AG04449 (cell line): ENCODE results near the gene FARSA.

Experiments used
- CTCF ChIA-PET: fragments of 350-600 bp; formaldehyde crosslinking; extraction: SDS; loops from one replicate; lab custom pipeline; 2021; ENCODE audit warnings: antibody characterized with exemption; lab: Yijun Ruan, JAX
- POLR2A ChIA-PET: fragments of 400-600, 350-600 bp; formaldehyde crosslinking; extraction: SDS; loops from one replicate; lab custom pipeline; 2020; ENCODE audit warnings: antibody characterized with exemption, inconsistent platforms; lab: Yijun Ruan, JAX
- DNase-seq: peaks from one replicate; pipeline ENCODE4 v3.0.0-alpha.2; 2010; ENCODE audit warnings: low read depth, low spot score
- H3K4me3 ChIP-seq: 2 replicates; pipeline ENCODE4 v1.5.1; 2011; ENCODE audit warnings: low read depth, mild to moderate bottlenecking, control low read depth, low read length
- TF ChIP-seq, protein P1 (sequence below): IDR thresholded peaks from one replicate; pipeline ENCODE4 v1.5.1; 2011; ENCODE audit warnings: mild to moderate bottlenecking, moderate library complexity, low read length, control low read depth, inconsistent platforms; ENCODE audit not compliant: insufficient read depth; ENCODE audit errors: missing control alignments

FARSA gene

DNA sequence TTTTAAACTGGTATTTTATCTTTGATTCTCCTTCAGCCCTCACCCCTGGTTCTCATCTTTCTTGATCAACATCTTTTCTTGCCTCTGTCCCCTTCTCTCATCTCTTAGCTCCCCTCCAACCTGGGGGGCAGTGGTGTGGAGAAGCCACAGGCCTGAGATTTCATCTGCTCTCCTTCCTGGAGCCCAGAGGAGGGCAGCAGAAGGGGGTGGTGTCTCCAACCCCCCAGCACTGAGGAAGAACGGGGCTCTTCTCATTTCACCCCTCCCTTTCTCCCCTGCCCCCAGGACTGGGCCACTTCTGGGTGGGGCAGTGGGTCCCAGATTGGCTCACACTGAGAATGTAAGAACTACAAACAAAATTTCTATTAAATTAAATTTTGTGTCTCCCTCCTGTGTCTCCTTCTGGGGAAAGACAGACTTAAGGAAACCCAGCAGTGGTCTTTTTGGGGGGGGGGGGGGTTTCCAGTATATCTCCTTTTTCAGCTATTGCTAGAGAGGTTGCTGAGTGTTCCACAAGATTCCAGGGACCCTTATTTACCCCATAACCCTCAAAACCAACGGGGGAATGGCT, 10.7 kb upstream of the FARSA start:
- TF ChIP-seq, protein P1, sequence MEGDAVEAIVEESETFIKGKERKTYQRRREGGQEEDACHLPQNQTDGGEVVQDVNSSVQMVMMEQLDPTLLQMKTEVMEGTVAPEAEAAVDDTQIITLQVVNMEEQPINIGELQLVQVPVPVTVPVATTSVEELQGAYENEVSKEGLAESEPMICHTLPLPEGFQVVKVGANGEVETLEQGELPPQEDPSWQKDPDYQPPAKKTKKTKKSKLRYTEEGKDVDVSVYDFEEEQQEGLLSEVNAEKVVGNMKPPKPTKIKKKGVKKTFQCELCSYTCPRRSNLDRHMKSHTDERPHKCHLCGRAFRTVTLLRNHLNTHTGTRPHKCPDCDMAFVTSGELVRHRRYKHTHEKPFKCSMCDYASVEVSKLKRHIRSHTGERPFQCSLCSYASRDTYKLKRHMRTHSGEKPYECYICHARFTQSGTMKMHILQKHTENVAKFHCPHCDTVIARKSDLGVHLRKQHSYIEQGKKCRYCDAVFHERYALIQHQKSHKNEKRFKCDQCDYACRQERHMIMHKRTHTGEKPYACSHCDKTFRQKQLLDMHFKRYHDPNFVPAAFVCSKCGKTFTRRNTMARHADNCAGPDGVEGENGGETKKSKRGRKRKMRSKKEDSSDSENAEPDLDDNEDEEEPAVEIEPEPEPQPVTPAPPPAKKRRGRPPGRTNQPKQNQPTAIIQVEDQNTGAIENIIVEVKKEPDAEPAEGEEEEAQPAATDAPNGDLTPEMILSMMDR: no peak
- ChIA-PET POLR2A (no interaction called here), CTCF (interaction anchor here (2.2 kb wide), 1 partner anchor 21 kb away, joined by 10 read pairs; no protein-coding TSS in a partner anchor)
- H3K4me3 ChIP-seq: no peak overlapping the region
- DNase-seq: no peak

DNA sequence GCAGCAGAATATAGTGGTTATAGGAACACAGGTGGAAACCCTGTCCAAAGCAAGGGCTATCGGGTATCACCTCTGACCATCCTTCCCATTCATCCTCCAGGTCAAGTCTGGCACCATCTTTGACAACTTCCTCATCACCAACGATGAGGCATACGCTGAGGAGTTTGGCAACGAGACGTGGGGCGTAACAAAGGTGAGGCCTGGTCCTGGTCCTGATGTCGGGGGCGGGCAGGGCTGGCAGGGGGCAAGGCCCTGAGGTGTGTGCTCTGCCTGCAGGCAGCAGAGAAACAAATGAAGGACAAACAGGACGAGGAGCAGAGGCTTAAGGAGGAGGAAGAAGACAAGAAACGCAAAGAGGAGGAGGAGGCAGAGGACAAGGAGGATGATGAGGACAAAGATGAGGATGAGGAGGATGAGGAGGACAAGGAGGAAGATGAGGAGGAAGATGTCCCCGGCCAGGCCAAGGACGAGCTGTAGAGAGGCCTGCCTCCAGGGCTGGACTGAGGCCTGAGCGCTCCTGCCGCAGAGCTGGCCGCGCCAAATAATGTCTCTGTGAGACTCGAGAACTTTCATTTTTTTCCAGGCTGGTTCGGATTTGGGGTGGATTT, 10.0 kb upstream of the FARSA start:
- ChIA-PET CTCF (interaction anchor here (2.2 kb wide), 1 partner anchor 21 kb away, joined by 10 read pairs; no protein-coding TSS in a partner anchor), POLR2A (no interaction called here)
- DNase-seq: no peak
- H3K4me3 ChIP-seq: no peak overlapping the region; the same call in 1 of the 2 replicates
- TF ChIP-seq, protein P1: no peak

DNA sequence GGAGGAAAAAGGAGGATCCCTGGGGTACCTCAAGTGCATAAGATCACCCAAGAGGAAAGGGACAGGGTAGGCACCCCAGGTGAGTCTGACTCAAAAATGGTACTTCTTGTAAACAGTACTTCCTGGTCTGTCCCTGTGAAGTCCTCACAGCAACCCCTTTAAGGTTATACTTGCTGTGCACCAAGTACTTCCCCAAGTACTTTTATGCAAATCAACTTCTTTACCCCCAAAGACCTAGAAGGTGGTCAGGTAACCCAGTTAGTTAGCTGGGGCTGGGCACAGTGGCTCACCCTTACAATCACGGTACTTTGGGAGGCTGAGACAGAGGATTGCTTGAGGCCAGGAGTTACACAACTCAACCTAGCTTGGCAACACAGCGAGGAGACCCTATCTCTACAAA, 7.4 kb upstream of the FARSA start:
- POLR2A ChIA-PET: interaction anchor here (0.6 kb wide), 1 partner anchor 189 kb away, joined by 3 read pairs; no protein-coding TSS in a partner anchor
- peak overlapping the region; percentile 90 for H3K4me3 ChIP-seq
- CTCF ChIA-PET: interaction anchor here (1.7 kb wide), 1 partner anchor 24 kb away, joined by 5 read pairs; no protein-coding TSS in a partner anchor
- TF ChIP-seq, protein P1: no peak
- no peak for DNase-seq

DNA sequence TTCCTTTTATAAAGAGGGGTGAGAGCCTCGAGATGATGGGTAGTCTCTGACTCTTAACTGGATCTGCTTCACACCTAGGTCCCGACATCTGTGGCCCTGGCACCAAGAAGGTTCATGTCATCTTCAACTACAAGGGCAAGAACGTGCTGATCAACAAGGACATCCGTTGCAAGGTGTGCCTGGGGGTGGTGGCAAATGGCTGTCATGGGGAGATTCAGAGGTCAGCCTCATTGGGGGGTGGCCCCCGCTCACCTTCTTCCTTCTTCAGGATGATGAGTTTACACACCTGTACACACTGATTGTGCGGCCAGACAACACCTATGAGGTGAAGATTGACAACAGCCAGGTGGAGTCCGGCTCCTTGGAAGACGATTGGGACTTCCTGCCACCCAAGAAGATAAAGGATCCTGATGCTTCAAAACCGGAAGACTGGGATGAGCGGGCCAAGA, 6.5 kb upstream of the FARSA start:
- TF ChIP-seq, protein P1: no peak
- no peak for DNase-seq
- CTCF ChIA-PET: interaction anchor here (1.3 kb wide), 1 partner anchor 26 kb away, joined by 7 read pairs; no protein-coding TSS in a partner anchor
- POLR2A ChIA-PET: interaction anchor here (0.7 to 1.2 kb wide), 2 partner anchors 26 to 37 kb away, joined by 3 read pairs; no protein-coding TSS in a partner anchor
- H3K4me3 ChIP-seq: peak overlapping the region; percentile 90

DNA sequence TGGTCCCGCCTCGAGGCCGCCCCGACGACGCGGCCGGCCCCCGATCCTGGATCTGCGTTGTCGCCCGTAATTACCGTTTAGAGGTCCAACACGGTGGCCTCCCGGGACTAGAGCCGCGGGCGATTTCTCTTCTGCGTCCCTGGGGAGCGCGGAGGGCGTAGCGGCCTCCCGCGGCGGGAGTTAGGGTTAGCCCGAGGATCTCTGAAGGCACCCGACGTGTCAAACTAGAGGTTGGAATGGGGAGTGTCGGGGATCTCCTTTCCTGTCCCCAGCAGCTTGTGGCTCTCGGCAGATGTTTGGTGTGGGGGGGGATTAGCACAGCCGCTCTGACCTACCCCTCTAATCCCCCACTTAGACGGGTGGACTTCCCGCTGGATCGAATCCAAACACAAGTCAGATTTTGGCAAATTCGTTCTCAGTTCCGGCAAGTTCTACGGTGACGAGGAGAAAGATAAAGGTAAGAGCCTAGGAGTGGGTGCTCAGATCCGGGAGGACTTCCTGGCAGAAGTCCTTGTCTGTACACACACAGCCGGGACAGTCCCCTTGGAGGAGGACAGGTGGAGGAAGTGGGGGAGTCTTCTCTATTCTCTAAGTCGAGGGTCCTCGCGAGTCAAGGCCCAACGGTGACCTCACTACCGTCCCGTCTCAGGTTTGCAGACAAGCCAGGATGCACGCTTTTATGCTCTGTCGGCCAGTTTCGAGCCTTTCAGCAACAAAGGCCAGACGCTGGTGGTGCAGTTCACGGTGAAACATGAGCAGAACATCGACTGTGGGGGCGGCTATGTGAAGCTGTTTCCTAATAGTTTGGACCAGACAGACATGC, 5.5 kb upstream of the FARSA start:
- H3K4me3 ChIP-seq: peak overlapping the region; percentile 90
- no peak for DNase-seq
- ChIA-PET CTCF (interaction anchor here (1.3 kb wide), 1 partner anchor 27 kb away, joined by 7 read pairs; no protein-coding TSS in a partner anchor), POLR2A (interaction anchor here (0.7 to 1.2 kb wide), 2 partner anchors 27 to 38 kb away, joined by 3 read pairs; no protein-coding TSS in a partner anchor)
- TF ChIP-seq, protein P1: no peak
